ENCODE results near the gene KIF21B.

- TF ChIP-seq, protein P1, sequence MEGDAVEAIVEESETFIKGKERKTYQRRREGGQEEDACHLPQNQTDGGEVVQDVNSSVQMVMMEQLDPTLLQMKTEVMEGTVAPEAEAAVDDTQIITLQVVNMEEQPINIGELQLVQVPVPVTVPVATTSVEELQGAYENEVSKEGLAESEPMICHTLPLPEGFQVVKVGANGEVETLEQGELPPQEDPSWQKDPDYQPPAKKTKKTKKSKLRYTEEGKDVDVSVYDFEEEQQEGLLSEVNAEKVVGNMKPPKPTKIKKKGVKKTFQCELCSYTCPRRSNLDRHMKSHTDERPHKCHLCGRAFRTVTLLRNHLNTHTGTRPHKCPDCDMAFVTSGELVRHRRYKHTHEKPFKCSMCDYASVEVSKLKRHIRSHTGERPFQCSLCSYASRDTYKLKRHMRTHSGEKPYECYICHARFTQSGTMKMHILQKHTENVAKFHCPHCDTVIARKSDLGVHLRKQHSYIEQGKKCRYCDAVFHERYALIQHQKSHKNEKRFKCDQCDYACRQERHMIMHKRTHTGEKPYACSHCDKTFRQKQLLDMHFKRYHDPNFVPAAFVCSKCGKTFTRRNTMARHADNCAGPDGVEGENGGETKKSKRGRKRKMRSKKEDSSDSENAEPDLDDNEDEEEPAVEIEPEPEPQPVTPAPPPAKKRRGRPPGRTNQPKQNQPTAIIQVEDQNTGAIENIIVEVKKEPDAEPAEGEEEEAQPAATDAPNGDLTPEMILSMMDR (conservative IDR thresholded peaks at IDR 0.05): no peak
- TF ChIP-seq ZFX (IDR thresholded peaks at IDR 0.05): no peak
Measured at GRCh38 chr1:200983035-200983561, 40.4 kb downstream of the KIF21B start.
